ENCODE results near the gene PARP1. TPM values are rescaled to one million over a fixed set of nuclear protein-coding genes. Genes with fewer than 3 reads are reported as not detected.

The PARP1 gene
- total and polyA plus RNA-seq, 8 donors: 78.7 to 153 (median 129) TPM

GRCh38 chr1:226311376-226311775 lies 96.5 kb downstream of the PARP1 start:
- TF ChIP-seq CTCF (IDR thresholded peaks at IDR 0.05): no peak
- no peak overlapping the region for H3K4me3 ChIP-seq
- peaks cover 0 to 23% of the 10 kb centered on the region in 2 donors for H3K4me1 ChIP-seq
- H3K9me3 ChIP-seq: no peaks in the 10 kb centered on the region
- intact Hi-C loops (cut with DNase I): no loop called here
- peaks cover 0 to 3% of the 10 kb centered on the region in 2 donors for H3K27me3 ChIP-seq
- ATAC-seq (no peak), DNase-seq (no peak)
- H3K27ac ChIP-seq: no peak overlapping the region
- no peaks in the 10 kb centered on the region for H3K36me3 ChIP-seq

Other genes with a start within 250 kb of the PARP1 start
- gene ACBD3, start 221.4 kb downstream of the PARP1 start, total RNA-seq: 10 to 100 TPM; 43.2 to 48.2 TPM
- gene ACBD3, start 221.4 kb downstream of the PARP1 start, polyA plus RNA-seq (ENCODE audit: insufficient read length in 6 of 6): 10 to 100 TPM; 40.7 to 56.9 (median 53.8) TPM
- gene MIXL1, start 184.4 kb downstream of the PARP1 start, total RNA-seq: under 1 TPM in 1 of 2 donors, not detected in 1; 0.35 TPM
- 1 to 10 TPM in 3 of 6 donors, under 1 TPM in 3; 0.58 to 2.3 (median 0.95) TPM for gene MIXL1, start 184.4 kb downstream of the PARP1 start, polyA plus RNA-seq (ENCODE audit: insufficient read length in 6 of 6)
- 1 to 10 TPM; 3.7 to 3.8 TPM for gene LIN9, start 98.9 kb downstream of the PARP1 start, total RNA-seq
- gene LIN9, start 98.9 kb downstream of the PARP1 start, polyA plus RNA-seq (ENCODE audit: insufficient read length in 6 of 6): 10 to 100 TPM in 5 of 6 donors, 1 to 10 TPM in 1; 9.6 to 14.7 (median 12.9) TPM
- gene STUM, start 140.7 kb upstream of the PARP1 start, total RNA-seq: under 1 TPM; 0.15 to 0.31 TPM
- gene STUM, start 140.7 kb upstream of the PARP1 start, polyA plus RNA-seq (ENCODE audit: insufficient read length in 6 of 6): 1 to 10 TPM in 5 of 6 donors, under 1 TPM in 1; 1.00 to 2.1 (median 1.7) TPM